ENCODE data around the gene BIN1. TPM values are rescaled to one million over a fixed set of nuclear protein-coding genes. Genes with fewer than 3 reads are reported as not detected.
A peak's percentile ranks its signal among the peaks of the same experiment; 100 is the strongest.

BIN1 gene
- 10 to 100 TPM; 30.3 to 34.6 (median 32.7) TPM for total RNA-seq

- no peaks in the 10 kb centered on the region for H3K9me3 Mint-ChIP-seq
- peak within 1 kb of the TSS; percentile 87 for H3K4me3 Mint-ChIP-seq
- peaks cover 11% of the 10 kb centered on the region for H3K27me3 Mint-ChIP-seq (ENCODE audit: low read depth)
- no peaks in the 10 kb centered on the region for H3K36me3 Mint-ChIP-seq (ENCODE audit: insufficient read depth)
- DNase-seq (peak; percentile 56), ATAC-seq (peak; percentile 88 to 92)
- H3K4me1 Mint-ChIP-seq (ENCODE audit: low read depth) = peaks cover 5% of the 10 kb centered on the region
These were observed at the start of gene BIN1 for GRCh38 chr2:127106991-127107621. TSS of gene BIN1 (minus strand) at chr2:127107154. CDS start at chr2:127106943, 211 bp downstream.

- ATAC-seq (no peak), DNase-seq (no peak)
- Mint-ChIP-seq H3K9me3 (no peaks in the 10 kb centered on the region), H3K36me3 (ENCODE audit: insufficient read depth) (no peaks in the 10 kb centered on the region), H3K27me3 (ENCODE audit: low read depth) (no peaks in the 10 kb centered on the region), H3K4me1 (ENCODE audit: low read depth) (no peaks in the 10 kb centered on the region), H3K4me3 (no peak overlapping the region)
These were observed 49.0 kb upstream of the BIN1 start for GRCh38 chr2:127155947-127156346.

- Mint-ChIP-seq H3K36me3 (ENCODE audit: insufficient read depth) (no peaks in the 10 kb centered on the region), H3K4me1 (ENCODE audit: low read depth) (no peaks in the 10 kb centered on the region), H3K9me3 (no peaks in the 10 kb centered on the region), H3K27me3 (ENCODE audit: low read depth) (no peaks in the 10 kb centered on the region), H3K4me3 (no peak overlapping the region)
- DNase-seq = no peak
- no peak for ATAC-seq
These were observed 48.2 kb upstream of the BIN1 start for GRCh38 chr2:127155028-127155581.

GRCh38 chr2:127154396-127154795, 47.4 kb upstream of the BIN1 start:
- Mint-ChIP-seq H3K36me3 (ENCODE audit: insufficient read depth) (no peaks in the 10 kb centered on the region), H3K9me3 (no peaks in the 10 kb centered on the region), H3K4me1 (ENCODE audit: low read depth) (no peaks in the 10 kb centered on the region), H3K27me3 (ENCODE audit: low read depth) (no peaks in the 10 kb centered on the region), H3K4me3 (no peak overlapping the region)
- DNase-seq (no peak), ATAC-seq (no peak)

GRCh38 chr2:127153691-127154158, 46.8 kb upstream of the BIN1 start:
- ATAC-seq (no peak), DNase-seq (no peak)
- Mint-ChIP-seq H3K9me3 (no peaks in the 10 kb centered on the region), H3K4me3 (no peak overlapping the region), H3K4me1 (ENCODE audit: low read depth) (no peaks in the 10 kb centered on the region), H3K27me3 (ENCODE audit: low read depth) (no peaks in the 10 kb centered on the region), H3K36me3 (ENCODE audit: insufficient read depth) (no peaks in the 10 kb centered on the region)

- H3K9me3 Mint-ChIP-seq = no peaks in the 10 kb centered on the region
- no peak for DNase-seq
- no peaks in the 10 kb centered on the region for H3K36me3 Mint-ChIP-seq (ENCODE audit: insufficient read depth)
- no peak overlapping the region for H3K4me3 Mint-ChIP-seq
- ATAC-seq = no peak
- no peaks in the 10 kb centered on the region for H3K27me3 Mint-ChIP-seq (ENCODE audit: low read depth)
- no peaks in the 10 kb centered on the region for H3K4me1 Mint-ChIP-seq (ENCODE audit: low read depth)
These were observed 44.0 kb upstream of the BIN1 start for GRCh38 chr2:127150996-127151395.

- no peak for ATAC-seq
- Mint-ChIP-seq H3K27me3 (ENCODE audit: low read depth) (no peaks in the 10 kb centered on the region), H3K4me1 (ENCODE audit: low read depth) (no peaks in the 10 kb centered on the region)
These were observed 42.4 kb upstream of the BIN1 start for GRCh38 chr2:127149384-127149783.

GRCh38 chr2:127146820-127147502, 40.0 kb upstream of the BIN1 start:
- Mint-ChIP-seq H3K4me1 (ENCODE audit: low read depth) (no peaks in the 10 kb centered on the region), H3K9me3 (no peaks in the 10 kb centered on the region), H3K4me3 (no peak overlapping the region), H3K27me3 (ENCODE audit: low read depth) (no peaks in the 10 kb centered on the region), H3K36me3 (ENCODE audit: insufficient read depth) (no peaks in the 10 kb centered on the region)
- DNase-seq = no peak
- no peak for ATAC-seq

More at GRCh38 chr2:127149384-127149783, 42.4 kb upstream of the BIN1 start:
- H3K36me3 Mint-ChIP-seq (ENCODE audit: insufficient read depth) = no peaks in the 10 kb centered on the region
- H3K9me3 Mint-ChIP-seq = no peaks in the 10 kb centered on the region
- no peak overlapping the region for H3K4me3 Mint-ChIP-seq
- DNase-seq = no peak

GRCh38 chr2:127146071-127146725, 39.2 kb upstream of the BIN1 start:
- Mint-ChIP-seq H3K4me1 (ENCODE audit: low read depth) (no peaks in the 10 kb centered on the region), H3K27me3 (ENCODE audit: low read depth) (no peaks in the 10 kb centered on the region), H3K4me3 (no peak overlapping the region), H3K36me3 (ENCODE audit: insufficient read depth) (no peaks in the 10 kb centered on the region), H3K9me3 (no peaks in the 10 kb centered on the region)
- DNase-seq (no peak), ATAC-seq (no peak)

- Mint-ChIP-seq H3K27me3 (ENCODE audit: low read depth) (no peaks in the 10 kb centered on the region), H3K9me3 (no peaks in the 10 kb centered on the region), H3K4me1 (ENCODE audit: low read depth) (no peaks in the 10 kb centered on the region), H3K36me3 (ENCODE audit: insufficient read depth) (no peaks in the 10 kb centered on the region), H3K4me3 (no peak overlapping the region)
- ATAC-seq (no peak), DNase-seq (no peak)
These were observed 38.4 kb upstream of the BIN1 start for GRCh38 chr2:127145280-127145895.

- DNase-seq (no peak), ATAC-seq (no peak)
- H3K27me3 Mint-ChIP-seq (ENCODE audit: low read depth) = no peaks in the 10 kb centered on the region
- H3K9me3 Mint-ChIP-seq = no peaks in the 10 kb centered on the region
- no peaks in the 10 kb centered on the region for H3K36me3 Mint-ChIP-seq (ENCODE audit: insufficient read depth)
- no peaks in the 10 kb centered on the region for H3K4me1 Mint-ChIP-seq (ENCODE audit: low read depth)
- no peak overlapping the region for H3K4me3 Mint-ChIP-seq
These were observed 37.2 kb upstream of the BIN1 start for GRCh38 chr2:127143841-127144782.

- no peak overlapping the region for H3K4me3 Mint-ChIP-seq
- H3K4me1 Mint-ChIP-seq (ENCODE audit: low read depth) = no peaks in the 10 kb centered on the region
- no peaks in the 10 kb centered on the region for H3K36me3 Mint-ChIP-seq (ENCODE audit: insufficient read depth)
- no peaks in the 10 kb centered on the region for H3K27me3 Mint-ChIP-seq (ENCODE audit: low read depth)
- DNase-seq (no peak), ATAC-seq (no peak)
- no peaks in the 10 kb centered on the region for H3K9me3 Mint-ChIP-seq
These were observed 36.0 kb upstream of the BIN1 start for GRCh38 chr2:127142663-127143630.

- Mint-ChIP-seq H3K4me3 (no peak overlapping the region), H3K36me3 (ENCODE audit: insufficient read depth) (no peaks in the 10 kb centered on the region), H3K9me3 (no peaks in the 10 kb centered on the region), H3K27me3 (ENCODE audit: low read depth) (no peaks in the 10 kb centered on the region), H3K4me1 (ENCODE audit: low read depth) (no peaks in the 10 kb centered on the region)
- DNase-seq = no peak
- no peak for ATAC-seq
These were observed 33.6 kb upstream of the BIN1 start for GRCh38 chr2:127140538-127140937.

Data from activated T-cell treated with anti-CD3 and anti-CD28 coated beads, Interleukin-2, amount 50 U/mL, for 4 hours (primary cell).